GM23248 (cell line): Measurements from ENCODE around the gene HNRNPH3.

Experiments
- EZH2 ChIP-seq: fragments of 200-600 bp; sonication (generic); IDR thresholded peaks from 2 replicates; pipeline ENCODE4 v1.6.1; 2018; ENCODE audit warnings: antibody characterized with exemption, mild to moderate bottlenecking; ENCODE audit not compliant: insufficient read depth, poor library complexity, severe bottlenecking
- EZH2phosphoT487 ChIP-seq: fragments of 200-600 bp; sonication (generic); IDR thresholded peaks from 2 replicates; pipeline ENCODE4 v1.6.1; 2018; ENCODE audit warnings: antibody characterized with exemption, moderate library complexity, mild to moderate bottlenecking, low read depth; ENCODE audit not compliant: insufficient read depth

DNA sequence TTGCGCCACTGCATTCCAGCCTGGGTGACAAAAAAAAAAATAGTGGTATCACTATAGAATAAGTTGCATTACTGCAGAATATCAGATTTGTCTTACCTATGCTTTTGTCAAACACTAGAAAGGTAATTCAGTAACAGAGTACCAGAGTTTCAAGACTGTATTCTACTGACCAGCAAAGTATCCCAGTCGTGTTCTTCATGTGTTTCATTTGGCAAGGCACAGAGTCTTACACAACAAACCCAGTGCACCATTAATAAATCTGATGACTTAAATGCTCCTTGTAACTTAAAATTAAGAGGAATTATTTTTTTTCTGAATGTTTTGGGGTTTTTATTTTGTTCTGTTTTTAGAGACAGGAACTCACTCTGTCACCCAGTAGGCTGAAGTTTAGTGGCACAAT, 35.3 kb downstream of the HNRNPH3 start:
- TF ChIP-seq EZH2 = no peak
- TF ChIP-seq EZH2phosphoT487 = no peak
